ENCODE results near the gene TCN1. TPM values are rescaled to one million over a fixed set of nuclear protein-coding genes. Genes with fewer than 3 reads are reported as not detected.
"Not testable (repeated sequence)": the region's sequence is repeated elsewhere in the genome, so short reads cannot be mapped to it uniquely, and the experiment has no call there.

Gene TCN1, protein sequence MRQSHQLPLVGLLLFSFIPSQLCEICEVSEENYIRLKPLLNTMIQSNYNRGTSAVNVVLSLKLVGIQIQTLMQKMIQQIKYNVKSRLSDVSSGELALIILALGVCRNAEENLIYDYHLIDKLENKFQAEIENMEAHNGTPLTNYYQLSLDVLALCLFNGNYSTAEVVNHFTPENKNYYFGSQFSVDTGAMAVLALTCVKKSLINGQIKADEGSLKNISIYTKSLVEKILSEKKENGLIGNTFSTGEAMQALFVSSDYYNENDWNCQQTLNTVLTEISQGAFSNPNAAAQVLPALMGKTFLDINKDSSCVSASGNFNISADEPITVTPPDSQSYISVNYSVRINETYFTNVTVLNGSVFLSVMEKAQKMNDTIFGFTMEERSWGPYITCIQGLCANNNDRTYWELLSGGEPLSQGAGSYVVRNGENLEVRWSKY
- total RNA-seq: not detected

DNA sequence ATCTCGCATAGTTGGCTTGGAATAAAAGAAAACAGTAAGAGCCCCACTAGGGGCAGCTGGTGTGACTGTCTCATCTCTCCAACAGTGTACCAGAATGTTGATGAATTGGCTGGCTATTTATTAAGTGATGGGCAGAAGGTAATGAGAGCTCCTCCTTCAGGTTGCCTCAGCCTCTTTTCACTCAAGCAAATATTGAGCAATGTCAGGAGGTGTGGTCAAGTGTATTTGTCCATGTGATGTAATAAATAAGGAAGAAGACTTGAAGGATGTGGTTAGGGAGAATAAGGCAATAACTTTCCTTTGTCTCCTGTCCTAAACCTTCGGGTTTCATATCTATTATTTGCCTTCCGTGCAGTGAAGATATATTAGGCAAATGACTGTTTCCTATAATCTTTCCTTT is at the start of gene TCN1:
TCN1 (minus strand) TSS at position 91 of the 400 bp plus-strand sequence; CDS start at position 74, 17 bp downstream.
- Mint-ChIP-seq H3K36me3 (ENCODE audit: insufficient read depth) (no peaks in the 10 kb centered on the region), H3K9me3 (peaks cover 8% of the 10 kb centered on the region), H3K4me3 (no peak within 1 kb of the TSS), H3K4me1 (ENCODE audit: low read depth) (no peaks in the 10 kb centered on the region), H3K27me3 (ENCODE audit: low read depth) (peaks cover 7% of the 10 kb centered on the region)
- ATAC-seq (no peak), DNase-seq (no peak)

DNA sequence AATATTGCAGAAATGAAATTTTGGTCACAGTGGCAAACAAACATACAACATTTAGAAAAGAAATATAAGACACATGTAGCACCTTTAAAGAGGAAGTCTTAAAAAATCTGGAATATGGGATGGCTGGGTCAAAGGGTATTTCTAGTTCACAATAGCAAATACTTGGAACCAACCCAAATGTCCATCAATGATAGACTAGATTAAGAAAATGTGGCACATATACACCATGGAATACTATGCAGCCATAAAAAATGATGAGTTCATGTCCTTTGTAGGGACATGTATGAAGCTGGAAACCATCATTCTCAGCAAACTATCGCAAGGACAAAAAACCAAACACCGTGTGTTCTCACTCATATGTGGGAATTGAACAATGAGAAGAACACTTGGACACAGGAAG is 37.3 kb upstream of the TCN1 start:
- not testable (repeated sequence) for ATAC-seq, H3K4me3 Mint-ChIP-seq

DNA sequence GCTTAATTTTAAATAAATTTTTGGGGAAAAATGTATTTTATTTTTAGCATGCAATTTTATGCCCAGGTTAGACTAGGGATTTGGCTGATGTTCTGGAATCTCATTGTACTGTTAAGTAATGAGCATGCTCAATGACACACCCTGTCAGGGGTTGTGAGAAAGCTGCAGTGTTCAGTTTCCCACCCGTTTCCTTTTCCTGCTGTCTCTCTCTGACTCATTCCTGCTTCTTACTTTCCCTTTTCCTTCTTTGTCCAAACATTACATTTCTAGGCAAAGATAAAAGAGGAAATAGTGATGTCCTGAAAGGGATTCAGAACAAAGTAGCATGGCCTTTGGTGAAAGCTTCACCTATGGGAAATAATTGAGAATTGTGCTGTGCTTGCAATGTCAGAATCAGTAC is 35.0 kb upstream of the TCN1 start:
- Mint-ChIP-seq H3K27me3 (ENCODE audit: low read depth) (peaks cover 3% of the 10 kb centered on the region), H3K9me3 (peaks cover 5% of the 10 kb centered on the region), H3K4me3 (no peak overlapping the region), H3K36me3 (ENCODE audit: insufficient read depth) (no peaks in the 10 kb centered on the region), H3K4me1 (ENCODE audit: low read depth) (no peaks in the 10 kb centered on the region)
- ATAC-seq (no peak), DNase-seq (no peak)

More for the DNA sequence above, 37.3 kb upstream of the TCN1 start:
- H3K27me3 Mint-ChIP-seq (ENCODE audit: low read depth); H3K36me3 Mint-ChIP-seq (ENCODE audit: insufficient read depth); DNase-seq; H3K4me1 Mint-ChIP-seq (ENCODE audit: low read depth); H3K9me3 Mint-ChIP-seq: not testable (repeated sequence)

DNA sequence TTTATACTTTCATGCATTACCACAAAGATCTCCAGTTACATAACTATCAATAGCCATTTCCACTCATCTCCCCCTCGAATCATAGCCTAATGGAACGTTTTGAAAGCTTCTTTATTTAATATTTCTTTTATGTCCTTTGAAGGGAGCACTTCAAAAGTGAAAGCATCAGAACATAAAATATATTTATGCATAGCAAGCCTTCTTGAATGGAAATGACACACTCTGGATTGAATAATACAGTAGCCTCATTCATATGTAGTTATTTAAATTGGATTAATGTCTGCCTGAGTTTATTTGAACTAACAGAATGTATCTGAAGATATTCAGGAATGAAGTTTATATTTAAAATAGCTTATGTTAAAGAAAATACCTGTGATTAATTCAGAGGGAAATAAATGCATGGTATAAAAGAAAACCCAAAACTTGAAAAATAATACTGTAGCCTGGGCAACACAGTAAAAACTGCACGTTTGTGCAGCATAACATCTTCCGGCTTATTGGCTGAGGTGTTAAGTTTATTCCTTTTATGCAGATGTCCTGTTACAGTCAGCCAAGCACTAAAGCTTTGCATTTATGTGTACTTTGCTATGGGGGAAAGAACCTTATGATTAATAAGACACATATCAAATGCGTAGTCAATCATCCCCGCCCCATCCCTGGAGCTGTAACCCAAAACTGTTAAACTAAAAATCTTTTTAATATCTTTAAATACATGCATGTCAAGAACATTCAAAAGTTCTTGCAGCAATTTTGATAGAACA is 34.3 kb upstream of the TCN1 start:
- no peak for DNase-seq
- no peak for ATAC-seq
- Mint-ChIP-seq H3K4me1 (ENCODE audit: low read depth) (no peaks in the 10 kb centered on the region), H3K27me3 (ENCODE audit: low read depth) (peaks cover 4% of the 10 kb centered on the region), H3K36me3 (ENCODE audit: insufficient read depth) (no peaks in the 10 kb centered on the region), H3K9me3 (no peaks in the 10 kb centered on the region), H3K4me3 (no peak overlapping the region)

DNA sequence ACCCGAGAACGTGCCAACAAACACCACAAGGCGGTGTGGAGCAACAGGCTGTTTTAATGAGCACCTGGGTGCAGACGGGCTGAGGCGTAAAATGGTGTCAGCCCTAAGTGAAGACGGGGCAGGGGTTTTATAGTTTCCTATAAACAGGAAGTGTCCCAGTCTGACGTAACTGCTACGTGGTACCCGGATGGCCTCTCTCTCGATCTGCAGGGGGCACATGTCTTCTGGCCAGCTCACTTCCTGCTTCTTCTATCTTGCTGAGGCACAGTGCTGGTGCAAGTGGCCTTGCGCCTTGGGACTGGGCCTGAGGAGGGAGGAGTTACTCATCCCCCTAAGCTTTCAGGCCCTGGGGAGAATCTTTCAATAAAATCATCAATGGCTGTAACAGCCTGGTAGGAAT is 33.2 kb upstream of the TCN1 start:
- DNase-seq (no peak), ATAC-seq (no peak)
- no peak overlapping the region for H3K4me3 Mint-ChIP-seq
- H3K4me1 Mint-ChIP-seq (ENCODE audit: low read depth): no peaks in the 10 kb centered on the region
- H3K36me3 Mint-ChIP-seq (ENCODE audit: insufficient read depth): no peaks in the 10 kb centered on the region
- no peaks in the 10 kb centered on the region for H3K9me3 Mint-ChIP-seq
- peaks cover 7% of the 10 kb centered on the region for H3K27me3 Mint-ChIP-seq (ENCODE audit: low read depth)

DNA sequence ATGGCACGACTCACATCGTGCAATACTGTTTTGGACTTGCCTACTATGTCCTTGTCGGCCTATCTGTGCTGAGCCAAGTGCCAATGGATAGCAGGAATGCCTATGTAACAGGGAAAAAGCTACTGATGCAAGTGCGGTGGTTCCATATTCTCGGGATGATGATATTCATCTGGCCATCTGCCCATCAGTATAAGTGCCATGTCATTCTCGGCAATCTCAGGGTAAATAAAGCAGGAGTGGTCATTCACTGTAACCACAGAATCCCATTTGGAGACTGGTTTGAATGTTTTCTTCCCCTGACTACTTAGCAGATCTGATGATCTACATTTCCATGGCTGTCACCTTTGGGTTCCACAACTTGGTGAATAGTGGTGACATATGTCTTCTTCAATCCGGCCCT is 32.4 kb upstream of the TCN1 start:
- DNase-seq: no peak
- no peak for ATAC-seq
- Mint-ChIP-seq H3K36me3 (ENCODE audit: insufficient read depth) (no peaks in the 10 kb centered on the region), H3K27me3 (ENCODE audit: low read depth) (peaks cover 14% of the 10 kb centered on the region), H3K4me1 (ENCODE audit: low read depth) (no peaks in the 10 kb centered on the region), H3K9me3 (no peaks in the 10 kb centered on the region), H3K4me3 (no peak overlapping the region)

DNA sequence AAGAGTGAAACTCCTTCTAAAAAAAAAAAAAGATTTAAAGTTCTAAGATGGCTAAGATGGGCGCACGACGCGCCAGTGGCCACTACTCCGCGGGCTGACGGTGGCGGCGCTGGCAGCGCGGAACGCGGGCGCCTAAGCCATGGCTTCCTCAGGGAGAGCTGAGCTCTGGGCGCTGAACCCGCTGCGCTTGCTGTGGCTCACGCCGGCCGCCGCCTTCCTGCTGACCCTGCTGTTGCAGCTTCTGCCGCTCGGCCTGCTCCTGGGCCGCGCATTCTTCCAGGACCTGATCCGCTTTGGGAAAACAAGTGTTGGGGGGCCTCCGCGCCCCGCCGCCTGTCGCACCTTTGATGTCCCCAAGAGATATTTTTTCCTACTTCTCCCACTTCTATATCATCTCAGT is 31.8 kb upstream of the TCN1 start:
- DNase-seq (no peak), ATAC-seq (no peak)
- H3K9me3 Mint-ChIP-seq: no peaks in the 10 kb centered on the region
- no peaks in the 10 kb centered on the region for H3K4me1 Mint-ChIP-seq (ENCODE audit: low read depth)
- no peaks in the 10 kb centered on the region for H3K36me3 Mint-ChIP-seq (ENCODE audit: insufficient read depth)
- no peak overlapping the region for H3K4me3 Mint-ChIP-seq
- peaks cover 18% of the 10 kb centered on the region for H3K27me3 Mint-ChIP-seq (ENCODE audit: low read depth)

DNA sequence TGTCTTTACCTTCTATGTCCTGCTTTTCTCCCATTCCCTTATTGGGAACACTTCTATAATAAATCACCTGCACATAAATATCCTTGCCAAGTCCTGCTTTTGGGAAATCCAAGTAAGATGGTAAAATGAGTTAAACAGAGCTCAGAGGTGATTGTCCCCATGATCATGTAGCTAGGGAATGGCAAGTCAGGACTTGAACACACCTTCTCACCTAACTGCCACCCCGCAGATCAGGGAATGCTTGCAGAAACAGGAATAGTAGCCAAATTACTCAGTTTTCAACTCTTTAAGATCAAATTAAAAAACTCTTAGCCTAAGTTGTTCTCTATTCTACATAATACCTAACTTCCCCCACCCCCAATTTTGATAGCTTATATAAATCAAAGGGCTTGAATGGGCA is 28.3 kb upstream of the TCN1 start:
- H3K9me3 Mint-ChIP-seq: peaks cover 14% of the 10 kb centered on the region
- H3K4me1 Mint-ChIP-seq (ENCODE audit: low read depth): no peaks in the 10 kb centered on the region
- peaks cover 22% of the 10 kb centered on the region for H3K27me3 Mint-ChIP-seq (ENCODE audit: low read depth)
- DNase-seq (no peak), ATAC-seq (no peak)
- H3K4me3 Mint-ChIP-seq: no peak overlapping the region
- no peaks in the 10 kb centered on the region for H3K36me3 Mint-ChIP-seq (ENCODE audit: insufficient read depth)

DNA sequence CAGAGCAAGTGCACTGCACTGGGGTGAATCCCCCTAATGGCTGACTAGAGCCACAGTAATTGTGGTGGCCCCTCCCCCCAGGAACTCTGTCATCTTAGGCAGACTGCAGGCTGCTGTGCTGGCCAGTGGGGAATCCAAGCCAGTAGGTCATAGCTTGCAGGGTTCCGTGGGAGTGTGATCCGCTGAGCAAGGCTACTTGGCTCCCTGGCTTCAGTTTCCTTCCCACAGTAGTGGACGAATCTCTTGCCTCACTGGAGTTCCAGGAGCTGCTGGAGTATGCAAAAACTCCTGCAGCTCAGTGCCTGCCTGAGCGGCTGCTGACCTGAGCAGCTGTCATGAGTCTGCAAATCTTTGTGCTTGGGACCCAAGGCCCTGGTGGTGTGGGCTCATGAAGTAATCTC is 25.5 kb upstream of the TCN1 start:
- no peak for ATAC-seq
- Mint-ChIP-seq H3K36me3 (ENCODE audit: insufficient read depth) (no peaks in the 10 kb centered on the region), H3K4me3 (no peak overlapping the region), H3K27me3 (ENCODE audit: low read depth) (peaks cover 29% of the 10 kb centered on the region), H3K4me1 (ENCODE audit: low read depth) (no peaks in the 10 kb centered on the region), H3K9me3 (peaks cover 28% of the 10 kb centered on the region)
- DNase-seq: no peak

DNA sequence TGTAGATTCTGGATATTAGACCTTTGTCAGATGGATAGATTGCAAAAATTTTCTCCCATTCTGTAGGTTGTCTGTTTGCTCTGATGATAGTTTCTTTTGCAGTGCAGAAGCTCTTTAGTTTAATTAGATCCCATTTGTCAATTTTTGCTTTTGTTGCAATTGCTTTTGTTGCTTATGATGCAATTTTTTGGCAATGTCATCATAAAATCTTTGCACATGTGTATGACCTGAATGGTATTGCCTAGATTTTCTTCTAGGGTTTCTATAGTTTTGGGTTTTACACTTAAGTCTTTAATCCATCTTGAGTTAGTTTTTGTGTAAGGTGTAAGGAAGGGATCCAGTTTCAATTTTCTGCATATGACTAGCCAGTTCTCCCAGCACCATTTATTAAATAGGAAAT is 20.9 kb upstream of the TCN1 start:
- ATAC-seq; H3K36me3 Mint-ChIP-seq (ENCODE audit: insufficient read depth); H3K4me3 Mint-ChIP-seq; H3K4me1 Mint-ChIP-seq (ENCODE audit: low read depth); DNase-seq: not testable (repeated sequence)
- Mint-ChIP-seq H3K27me3 (ENCODE audit: low read depth) (peaks cover 16% of the 10 kb centered on the region), H3K9me3 (peaks cover 28% of the 10 kb centered on the region)

DNA sequence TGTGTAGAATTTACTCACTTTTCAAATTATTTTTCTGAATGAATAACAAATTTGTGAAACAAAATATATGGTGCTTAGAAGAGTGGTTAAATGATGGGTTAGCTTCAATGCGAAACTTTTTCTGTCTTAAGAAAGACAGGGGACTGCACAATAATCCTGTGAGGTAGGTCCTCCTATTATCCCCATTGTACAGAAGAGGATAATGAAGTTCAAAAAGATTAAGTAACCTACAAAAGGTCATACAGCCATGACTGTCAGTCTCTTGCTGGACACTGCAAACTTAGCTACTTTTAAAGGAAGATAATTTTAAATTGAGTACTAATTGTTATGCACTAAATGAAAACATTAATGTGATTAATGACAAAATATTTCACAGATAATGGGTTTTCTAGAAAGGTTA is 17.3 kb upstream of the TCN1 start:
- no peak for DNase-seq
- Mint-ChIP-seq H3K27me3 (ENCODE audit: low read depth) (peaks cover 4% of the 10 kb centered on the region), H3K9me3 (peaks cover 4% of the 10 kb centered on the region), H3K4me3 (no peak overlapping the region), H3K4me1 (ENCODE audit: low read depth) (no peaks in the 10 kb centered on the region), H3K36me3 (ENCODE audit: insufficient read depth) (no peaks in the 10 kb centered on the region)
- ATAC-seq: no peak

DNA sequence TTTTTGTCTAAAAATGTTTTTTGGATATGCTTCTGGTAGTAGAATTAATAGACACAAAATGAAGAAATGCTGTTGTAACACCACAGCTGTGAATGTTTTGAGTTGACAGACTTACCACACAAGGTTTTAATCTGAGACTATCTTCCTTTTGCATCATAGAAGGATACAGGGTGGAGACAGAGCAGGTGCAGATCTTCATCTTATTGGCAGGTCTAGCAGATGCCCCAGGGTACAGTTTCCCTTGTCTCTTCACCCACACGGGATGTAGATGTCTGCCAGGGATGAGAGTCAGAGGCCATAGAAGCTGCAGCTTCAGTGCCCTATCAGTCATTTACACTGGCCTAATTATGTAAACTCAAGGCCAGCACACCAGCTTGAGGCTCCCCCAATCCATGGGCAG is 13.3 kb upstream of the TCN1 start:
- ATAC-seq (no peak), DNase-seq (no peak)
- Mint-ChIP-seq H3K4me3 (no peak overlapping the region), H3K4me1 (ENCODE audit: low read depth) (no peaks in the 10 kb centered on the region), H3K36me3 (ENCODE audit: insufficient read depth) (no peaks in the 10 kb centered on the region), H3K27me3 (ENCODE audit: low read depth) (peaks cover 12% of the 10 kb centered on the region), H3K9me3 (no peaks in the 10 kb centered on the region)

DNA sequence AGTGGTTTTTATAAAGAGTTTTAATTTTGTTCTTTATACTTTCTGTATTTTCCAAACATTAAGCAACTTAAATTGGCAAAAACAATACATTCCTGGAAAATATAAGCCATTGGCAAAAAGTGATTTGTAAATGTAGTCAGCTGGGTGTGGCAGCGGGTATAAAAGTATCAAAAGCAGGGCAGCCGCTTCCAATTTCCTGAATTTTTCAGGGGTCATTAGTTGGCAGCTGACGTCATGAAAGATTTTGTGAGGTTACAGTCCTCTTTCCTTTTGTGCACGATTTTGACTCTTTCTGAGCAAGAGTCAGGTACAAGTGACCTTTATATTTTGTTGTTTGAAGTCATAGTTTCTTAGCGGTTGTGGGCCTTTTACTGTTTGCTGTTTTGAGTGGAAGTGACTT is 12.3 kb upstream of the TCN1 start, which contains the start of gene OOSP3:
OOSP3 (plus strand) TSS at position 208 of the 400 bp plus-strand sequence; CDS start at position 235, 27 bp downstream.
- H3K4me3 Mint-ChIP-seq: no peak within 1 kb of the TSS
- DNase-seq: no peak
- ATAC-seq: no peak
- no peaks in the 10 kb centered on the region for H3K9me3 Mint-ChIP-seq
- no peaks in the 10 kb centered on the region for H3K4me1 Mint-ChIP-seq (ENCODE audit: low read depth)
- H3K27me3 Mint-ChIP-seq (ENCODE audit: low read depth): peaks cover 13% of the 10 kb centered on the region
- no peaks in the 10 kb centered on the region for H3K36me3 Mint-ChIP-seq (ENCODE audit: insufficient read depth)

DNA sequence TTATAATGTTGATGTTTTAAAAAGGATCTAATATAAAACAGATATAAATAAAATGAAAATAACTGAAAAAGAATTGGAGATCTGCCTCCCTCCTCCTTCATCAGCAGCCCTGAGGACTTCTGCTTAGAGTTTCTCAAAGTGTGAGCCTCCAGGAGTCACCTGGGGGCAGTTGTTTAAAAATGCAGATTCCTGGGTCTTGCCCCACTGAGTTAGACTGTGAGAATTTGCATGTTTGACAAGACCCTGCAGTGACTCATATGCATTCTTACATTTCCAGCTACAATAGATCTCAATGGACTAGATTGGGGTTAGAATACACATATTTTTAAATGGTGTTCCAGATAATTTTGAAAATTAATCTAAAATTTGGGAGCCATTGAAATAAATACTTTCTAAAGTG is 11.5 kb upstream of the TCN1 start:
- H3K4me1 Mint-ChIP-seq (ENCODE audit: low read depth): no peaks in the 10 kb centered on the region
- H3K4me3 Mint-ChIP-seq: no peak overlapping the region
- H3K36me3 Mint-ChIP-seq (ENCODE audit: insufficient read depth): no peaks in the 10 kb centered on the region
- DNase-seq (no peak), ATAC-seq (no peak)
- peaks cover 13% of the 10 kb centered on the region for H3K27me3 Mint-ChIP-seq (ENCODE audit: low read depth)
- H3K9me3 Mint-ChIP-seq: no peaks in the 10 kb centered on the region

DNA sequence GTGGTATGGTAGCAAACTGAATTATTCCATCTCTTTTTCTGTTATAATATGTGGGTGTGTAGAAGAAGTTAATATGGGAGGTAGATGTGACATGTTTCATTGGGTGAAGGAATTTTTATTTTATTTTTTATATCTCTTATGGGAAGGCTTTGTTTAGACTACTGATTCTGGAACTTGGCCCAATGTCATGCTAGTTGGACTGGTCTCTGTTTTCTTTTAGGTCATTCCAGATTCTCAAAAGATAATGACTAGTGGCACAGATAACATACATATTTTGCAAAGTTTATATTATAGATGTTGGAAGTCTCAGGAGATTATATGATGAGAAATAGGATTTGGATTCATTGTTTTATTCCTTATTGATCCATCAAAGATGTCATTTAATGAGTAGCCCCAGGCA is 11.0 kb upstream of the TCN1 start:
- DNase-seq (no peak), ATAC-seq (no peak)
- Mint-ChIP-seq H3K27me3 (ENCODE audit: low read depth) (peaks cover 13% of the 10 kb centered on the region), H3K36me3 (ENCODE audit: insufficient read depth) (no peaks in the 10 kb centered on the region), H3K4me1 (ENCODE audit: low read depth) (no peaks in the 10 kb centered on the region), H3K9me3 (no peaks in the 10 kb centered on the region), H3K4me3 (no peak overlapping the region)
